Vagina (tissue), 2 donors: ENCODE measurements around the gene ASTN1. TPM values are rescaled to one million over a fixed set of nuclear protein-coding genes. Genes with fewer than 3 reads are reported as not detected.

ENCODE experiments used
- DNase-seq, 2 donors: peaks; one replicate each; pipeline ENCODE4 v3.0.0-alpha.2; 2017; ENCODE audit errors: extremely low spot score in 2 of 2
- H3K27ac ChIP-seq: fragments of 200-600 bp; sonication (generic); one replicate; pipeline ENCODE4 v1.5.1; 2019
- H3K27me3 ChIP-seq: fragments of 200-600 bp; sonication (generic); one replicate; pipeline ENCODE4 v1.5.1; 2019
- H3K36me3 ChIP-seq, 2 donors: fragments of 200-600 bp; sonication (generic); one replicate each; pipeline ENCODE4 v1.5.1; 2017 to 2019
- H3K4me1 ChIP-seq: fragments of 200-600 bp; sonication (generic); one replicate; pipeline ENCODE4 v1.5.1; 2019
- H3K4me3 ChIP-seq, 2 donors: fragments of 200-600 bp; sonication (generic); 1 replicate in 1 of 2; 2 replicates in 1 of 2; pipeline ENCODE4 v1.5.1; 2016 to 2019
- H3K9me3 ChIP-seq: fragments of 200-600 bp; sonication (generic); one replicate; pipeline ENCODE4 v1.5.1; 2019
- CTCF ChIP-seq, 3 experiments: fragments of 450-650 bp in 2 of 3; fragments of 200-600 bp in 1 of 3; sonication (generic) in 1 of 3; IDR thresholded peaks; one replicate each; pipeline ENCODE4 v1.5.1; 2017 to 2019; ENCODE audit warnings: antibody characterized with exemption in 3 of 3, mild to moderate bottlenecking in 2 of 3, moderate library complexity in 2 of 3
- POLR2A ChIP-seq, 2 donors: fragments of 450-650 bp; IDR thresholded peaks; one replicate each; pipeline ENCODE4 v1.6.1; 2017; ENCODE audit warnings: antibody characterized with exemption in 2 of 2, mild to moderate bottlenecking in 2 of 2, moderate library complexity in 2 of 2
- POLR2AphosphoS5 ChIP-seq, 2 donors: sonication (generic); formaldehyde crosslinking; IDR thresholded peaks; one replicate each; pipeline ENCODE4 v1.9.0; 2017; ENCODE audit warnings: antibody characterized with exemption in 2 of 2, mild to moderate bottlenecking in 2 of 2, low read depth in 1 of 2; ENCODE audit not compliant: insufficient read depth in 1 of 2
- intact Hi-C: fragments of 100-400 bp; cut with DNase I; formaldehyde crosslinking; loops from one replicate; pipeline ENCODE4 v1.15.1; 2023
- total RNA-seq: library from RNA; depleted of rRNA; stranded (reverse); fragments of >200 nt; gene quantifications from one replicate; pipeline ENCODE4 v1.2.3, GENCODE V29; 2016

ASTN1 gene
- total RNA-seq, 1 donor from 2014 or later: 4.2 TPM

GRCh38 chr1:177012342-177012925 is 152.1 kb downstream of the ASTN1 start:
- Histone ChIP-seq H3K27ac (no peak overlapping the region), H3K4me1 (no peaks in the 10 kb centered on the region), H3K4me3 (no peak overlapping the region), H3K36me3 (no peaks in the 10 kb centered on the region), H3K27me3 (no peaks in the 10 kb centered on the region), H3K9me3 (no peaks in the 10 kb centered on the region)
- DNase-seq: no peak
- intact Hi-C loops: no loop called here
- TF ChIP-seq POLR2A (IDR thresholded peaks at IDR 0.05): no peak
- no peak for TF ChIP-seq CTCF (IDR thresholded peaks at IDR 0.05)
- TF ChIP-seq POLR2AphosphoS5 (IDR thresholded peaks at IDR 0.05; ENCODE audit: insufficient read depth in 1 of 2, low read depth in 1 of 2): no peak

- TF ChIP-seq POLR2AphosphoS5 (IDR thresholded peaks at IDR 0.05; ENCODE audit: insufficient read depth in 1 of 2, low read depth in 1 of 2) (no peak), POLR2A (IDR thresholded peaks at IDR 0.05) (no peak), CTCF (IDR thresholded peaks at IDR 0.05) (no peak)
- DNase-seq: no peak
- intact Hi-C loops: no loop called here
Observed at GRCh38 chr1:177011508-177011907, 153.0 kb downstream of the ASTN1 start.

GRCh38 chr1:177010211-177010825 is 154.2 kb downstream of the ASTN1 start:
- no peaks in the 10 kb centered on the region for H3K27me3 ChIP-seq
- intact Hi-C loops: no loop called here
- no peak for TF ChIP-seq CTCF (IDR thresholded peaks at IDR 0.05)
- no peak for TF ChIP-seq POLR2AphosphoS5 (IDR thresholded peaks at IDR 0.05; ENCODE audit: insufficient read depth in 1 of 2, low read depth in 1 of 2)
- TF ChIP-seq POLR2A (IDR thresholded peaks at IDR 0.05): no peak
- no peak overlapping the region for H3K27ac ChIP-seq
- no peaks in the 10 kb centered on the region for H3K36me3 ChIP-seq
- no peak for DNase-seq
- H3K4me3 ChIP-seq: no peak overlapping the region
- no peaks in the 10 kb centered on the region for H3K4me1 ChIP-seq
- no peaks in the 10 kb centered on the region for H3K9me3 ChIP-seq

More at GRCh38 chr1:177011508-177011907, 153.0 kb downstream of the ASTN1 start:
- H3K36me3 ChIP-seq: no peaks in the 10 kb centered on the region
- H3K4me1 ChIP-seq: no peaks in the 10 kb centered on the region
- no peaks in the 10 kb centered on the region for H3K9me3 ChIP-seq
- no peak overlapping the region for H3K27ac ChIP-seq
- H3K27me3 ChIP-seq: no peaks in the 10 kb centered on the region
- no peak overlapping the region for H3K4me3 ChIP-seq

- no peaks in the 10 kb centered on the region for H3K9me3 ChIP-seq
- H3K27ac ChIP-seq: no peak overlapping the region
- TF ChIP-seq POLR2AphosphoS5 (IDR thresholded peaks at IDR 0.05; ENCODE audit: insufficient read depth in 1 of 2, low read depth in 1 of 2) (no peak), CTCF (IDR thresholded peaks at IDR 0.05) (no peak), POLR2A (IDR thresholded peaks at IDR 0.05) (no peak)
- H3K27me3 ChIP-seq: no peaks in the 10 kb centered on the region
- intact Hi-C loops: no loop called here
- no peaks in the 10 kb centered on the region for H3K36me3 ChIP-seq
- H3K4me1 ChIP-seq: no peaks in the 10 kb centered on the region
- no peak overlapping the region for H3K4me3 ChIP-seq
- DNase-seq: no peak
Observed at GRCh38 chr1:177008653-177009052, 155.9 kb downstream of the ASTN1 start.
